ENCODE measurements around the gene HOXD13. TPM values are rescaled to one million over a fixed set of nuclear protein-coding genes. Genes with fewer than 3 reads are reported as not detected.

The HOXD13 gene
- total and polyA plus RNA-seq, 2 of the 8 experiments (the other 6 are each of a cell fraction or from before 2014, with no cell fraction given), result not detected

DNA sequence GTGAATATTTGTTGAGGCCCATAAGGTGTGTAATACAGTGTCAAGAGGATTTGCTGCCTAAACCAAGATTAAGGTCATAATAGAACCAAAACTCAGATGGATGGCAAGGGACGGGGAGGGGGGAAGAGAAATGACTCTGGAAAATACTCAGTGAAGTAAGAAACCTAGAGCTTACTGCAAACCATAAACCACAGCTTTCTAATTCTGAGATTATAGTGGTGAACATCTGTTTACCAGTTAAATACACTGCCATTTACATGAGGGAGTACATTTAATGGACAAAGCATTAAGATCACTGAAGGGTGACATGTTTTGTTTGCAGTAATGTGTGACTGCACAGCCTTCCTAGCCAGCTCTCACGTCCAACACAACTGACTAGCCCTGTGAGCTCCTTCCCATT is 28.6 kb upstream of the HOXD13 start (continued):
- TF ChIP-seq, protein P1, sequence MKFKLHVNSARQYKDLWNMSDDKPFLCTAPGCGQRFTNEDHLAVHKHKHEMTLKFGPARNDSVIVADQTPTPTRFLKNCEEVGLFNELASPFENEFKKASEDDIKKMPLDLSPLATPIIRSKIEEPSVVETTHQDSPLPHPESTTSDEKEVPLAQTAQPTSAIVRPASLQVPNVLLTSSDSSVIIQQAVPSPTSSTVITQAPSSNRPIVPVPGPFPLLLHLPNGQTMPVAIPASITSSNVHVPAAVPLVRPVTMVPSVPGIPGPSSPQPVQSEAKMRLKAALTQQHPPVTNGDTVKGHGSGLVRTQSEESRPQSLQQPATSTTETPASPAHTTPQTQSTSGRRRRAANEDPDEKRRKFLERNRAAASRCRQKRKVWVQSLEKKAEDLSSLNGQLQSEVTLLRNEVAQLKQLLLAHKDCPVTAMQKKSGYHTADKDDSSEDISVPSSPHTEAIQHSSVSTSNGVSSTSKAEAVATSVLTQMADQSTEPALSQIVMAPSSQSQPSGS (IDR thresholded peaks at IDR 0.05; ENCODE audit: low read length), result no peak
- TF ChIP-seq, protein P2, sequence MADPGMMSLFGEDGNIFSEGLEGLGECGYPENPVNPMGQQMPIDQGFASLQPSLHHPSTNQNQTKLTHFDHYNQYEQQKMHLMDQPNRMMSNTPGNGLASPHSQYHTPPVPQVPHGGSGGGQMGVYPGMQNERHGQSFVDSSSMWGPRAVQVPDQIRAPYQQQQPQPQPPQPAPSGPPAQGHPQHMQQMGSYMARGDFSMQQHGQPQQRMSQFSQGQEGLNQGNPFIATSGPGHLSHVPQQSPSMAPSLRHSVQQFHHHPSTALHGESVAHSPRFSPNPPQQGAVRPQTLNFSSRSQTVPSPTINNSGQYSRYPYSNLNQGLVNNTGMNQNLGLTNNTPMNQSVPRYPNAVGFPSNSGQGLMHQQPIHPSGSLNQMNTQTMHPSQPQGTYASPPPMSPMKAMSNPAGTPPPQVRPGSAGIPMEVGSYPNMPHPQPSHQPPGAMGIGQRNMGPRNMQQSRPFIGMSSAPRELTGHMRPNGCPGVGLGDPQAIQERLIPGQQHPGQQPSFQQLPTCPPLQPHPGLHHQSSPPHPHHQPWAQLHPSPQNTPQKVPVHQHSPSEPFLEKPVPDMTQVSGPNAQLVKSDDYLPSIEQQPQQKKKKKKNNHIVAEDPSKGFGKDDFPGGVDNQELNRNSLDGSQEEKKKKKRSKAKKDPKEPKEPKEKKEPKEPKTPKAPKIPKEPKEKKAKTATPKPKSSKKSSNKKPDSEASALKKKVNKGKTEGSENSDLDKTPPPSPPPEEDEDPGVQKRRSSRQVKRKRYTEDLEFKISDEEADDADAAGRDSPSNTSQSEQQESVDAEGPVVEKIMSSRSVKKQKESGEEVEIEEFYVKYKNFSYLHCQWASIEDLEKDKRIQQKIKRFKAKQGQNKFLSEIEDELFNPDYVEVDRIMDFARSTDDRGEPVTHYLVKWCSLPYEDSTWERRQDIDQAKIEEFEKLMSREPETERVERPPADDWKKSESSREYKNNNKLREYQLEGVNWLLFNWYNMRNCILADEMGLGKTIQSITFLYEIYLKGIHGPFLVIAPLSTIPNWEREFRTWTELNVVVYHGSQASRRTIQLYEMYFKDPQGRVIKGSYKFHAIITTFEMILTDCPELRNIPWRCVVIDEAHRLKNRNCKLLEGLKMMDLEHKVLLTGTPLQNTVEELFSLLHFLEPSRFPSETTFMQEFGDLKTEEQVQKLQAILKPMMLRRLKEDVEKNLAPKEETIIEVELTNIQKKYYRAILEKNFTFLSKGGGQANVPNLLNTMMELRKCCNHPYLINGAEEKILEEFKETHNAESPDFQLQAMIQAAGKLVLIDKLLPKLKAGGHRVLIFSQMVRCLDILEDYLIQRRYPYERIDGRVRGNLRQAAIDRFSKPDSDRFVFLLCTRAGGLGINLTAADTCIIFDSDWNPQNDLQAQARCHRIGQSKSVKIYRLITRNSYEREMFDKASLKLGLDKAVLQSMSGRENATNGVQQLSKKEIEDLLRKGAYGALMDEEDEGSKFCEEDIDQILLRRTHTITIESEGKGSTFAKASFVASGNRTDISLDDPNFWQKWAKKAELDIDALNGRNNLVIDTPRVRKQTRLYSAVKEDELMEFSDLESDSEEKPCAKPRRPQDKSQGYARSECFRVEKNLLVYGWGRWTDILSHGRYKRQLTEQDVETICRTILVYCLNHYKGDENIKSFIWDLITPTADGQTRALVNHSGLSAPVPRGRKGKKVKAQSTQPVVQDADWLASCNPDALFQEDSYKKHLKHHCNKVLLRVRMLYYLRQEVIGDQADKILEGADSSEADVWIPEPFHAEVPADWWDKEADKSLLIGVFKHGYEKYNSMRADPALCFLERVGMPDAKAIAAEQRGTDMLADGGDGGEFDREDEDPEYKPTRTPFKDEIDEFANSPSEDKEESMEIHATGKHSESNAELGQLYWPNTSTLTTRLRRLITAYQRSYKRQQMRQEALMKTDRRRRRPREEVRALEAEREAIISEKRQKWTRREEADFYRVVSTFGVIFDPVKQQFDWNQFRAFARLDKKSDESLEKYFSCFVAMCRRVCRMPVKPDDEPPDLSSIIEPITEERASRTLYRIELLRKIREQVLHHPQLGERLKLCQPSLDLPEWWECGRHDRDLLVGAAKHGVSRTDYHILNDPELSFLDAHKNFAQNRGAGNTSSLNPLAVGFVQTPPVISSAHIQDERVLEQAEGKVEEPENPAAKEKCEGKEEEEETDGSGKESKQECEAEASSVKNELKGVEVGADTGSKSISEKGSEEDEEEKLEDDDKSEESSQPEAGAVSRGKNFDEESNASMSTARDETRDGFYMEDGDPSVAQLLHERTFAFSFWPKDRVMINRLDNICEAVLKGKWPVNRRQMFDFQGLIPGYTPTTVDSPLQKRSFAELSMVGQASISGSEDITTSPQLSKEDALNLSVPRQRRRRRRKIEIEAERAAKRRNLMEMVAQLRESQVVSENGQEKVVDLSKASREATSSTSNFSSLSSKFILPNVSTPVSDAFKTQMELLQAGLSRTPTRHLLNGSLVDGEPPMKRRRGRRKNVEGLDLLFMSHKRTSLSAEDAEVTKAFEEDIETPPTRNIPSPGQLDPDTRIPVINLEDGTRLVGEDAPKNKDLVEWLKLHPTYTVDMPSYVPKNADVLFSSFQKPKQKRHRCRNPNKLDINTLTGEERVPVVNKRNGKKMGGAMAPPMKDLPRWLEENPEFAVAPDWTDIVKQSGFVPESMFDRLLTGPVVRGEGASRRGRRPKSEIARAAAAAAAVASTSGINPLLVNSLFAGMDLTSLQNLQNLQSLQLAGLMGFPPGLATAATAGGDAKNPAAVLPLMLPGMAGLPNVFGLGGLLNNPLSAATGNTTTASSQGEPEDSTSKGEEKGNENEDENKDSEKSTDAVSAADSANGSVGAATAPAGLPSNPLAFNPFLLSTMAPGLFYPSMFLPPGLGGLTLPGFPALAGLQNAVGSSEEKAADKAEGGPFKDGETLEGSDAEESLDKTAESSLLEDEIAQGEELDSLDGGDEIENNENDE (IDR thresholded peaks at IDR 0.05; ENCODE audit: insufficient replicate concordance, low read length), result no peak
- TF ChIP-seq POLR2AphosphoS5 (IDR thresholded peaks at IDR 0.05; ENCODE audit: low read depth, low read length) (no peak), EGR1 (IDR thresholded peaks at IDR 0.05; ENCODE audit: borderline replicate concordance, low read depth, low read length) (no peak), TCF12 (IDR thresholded peaks at IDR 0.05; ENCODE audit: low read depth, low read length) (no peak), GTF2F1 (IDR thresholded peaks at IDR 0.05; ENCODE audit: borderline replicate concordance, low read depth, low read length) (no peak), HDAC6 (IDR thresholded peaks at IDR 0.05; ENCODE audit: low read depth, low read length) (no peak)

Measured in H1 (cell line).